Suppressor macrophage (primary cell): ENCODE results near the gene WNT8B.

ENCODE experiments used
- DNase-seq, 4 experiments: peaks; one replicate each; pipeline ENCODE4 v3.0.0-alpha.2; 2020 to 2022
- total RNA-seq, 17 experiments: gene quantifications; one replicate each; lab custom pipeline; 2026; ENCODE audit warnings: mixed read lengths in 6 of 17, inconsistent platforms in 3 of 17; lab: John Stamatoyannopoulos, UW

Gene WNT8B
- 0 to 2.0 (median 0) reads per million in 17 experiments for total RNA-seq

GRCh38 chr10:100462709-100463108 lies at the start of gene WNT8B:
TSS of gene WNT8B (plus strand) at chr10:100463009. CDS start at chr10:100463169, 160 bp downstream.
- no peak for DNase-seq

- no peak for DNase-seq
Observed at GRCh38 chr10:100413173-100413572, 49.6 kb upstream of the WNT8B start.

GRCh38 chr10:100419911-100420449 lies 42.8 kb upstream of the WNT8B start:
- peak; percentile 47 to 76 (median 62) for DNase-seq

- no peak for DNase-seq
Observed at GRCh38 chr10:100427374-100427773, 35.4 kb upstream of the WNT8B start.

- peak; percentile 96 to 99 (median 97) for DNase-seq
Observed at GRCh38 chr10:100433253-100434240, 29.3 kb upstream of the WNT8B start.

GRCh38 chr10:100436255-100436654 lies 26.6 kb upstream of the WNT8B start:
- no peak for DNase-seq

GRCh38 chr10:100438674-100439315 lies 24.0 kb upstream of the WNT8B start:
- DNase-seq, result no peak

GRCh38 chr10:100442548-100442947 lies 20.3 kb upstream of the WNT8B start:
- DNase-seq, result no peak

- DNase-seq, result peak in 1 of 4 experiments; percentile 11
Observed at GRCh38 chr10:100446130-100446761, 16.6 kb upstream of the WNT8B start.

GRCh38 chr10:100447663-100448062 lies 15.1 kb upstream of the WNT8B start:
- no peak for DNase-seq

- DNase-seq, result peak; percentile 54 to 84 (median 70)
Observed at GRCh38 chr10:100448951-100449350, 13.9 kb upstream of the WNT8B start.

GRCh38 chr10:100468322-100468721 lies 5.5 kb downstream of the WNT8B start:
- DNase-seq, result no peak

- no peak for DNase-seq
Observed at GRCh38 chr10:100468978-100469377, 6.2 kb downstream of the WNT8B start.

- no peak for DNase-seq
Observed at GRCh38 chr10:100469756-100470155, 6.9 kb downstream of the WNT8B start.

GRCh38 chr10:100470367-100470766 lies 7.6 kb downstream of the WNT8B start:
- no peak for DNase-seq

GRCh38 chr10:100477970-100478369 lies 15.2 kb downstream of the WNT8B start:
- DNase-seq, result no peak

GRCh38 chr10:100479037-100479436 lies 16.2 kb downstream of the WNT8B start:
- DNase-seq, result no peak

- DNase-seq, result no peak
Observed at GRCh38 chr10:100480002-100480401, 17.2 kb downstream of the WNT8B start.

- DNase-seq, result peak; percentile 89 to 94 (median 92)
Observed at GRCh38 chr10:100481462-100482081, 18.8 kb downstream of the WNT8B start.

- peak; percentile 71 to 90 (median 76) for DNase-seq
Observed at GRCh38 chr10:100482181-100482833, 19.5 kb downstream of the WNT8B start.

GRCh38 chr10:100482834-100483185 lies 20.0 kb downstream of the WNT8B start:
- no peak for DNase-seq
